Measurements from ENCODE around the gene ASXL1.
"Not testable (repeated sequence)": the region's sequence is repeated elsewhere in the genome, so short reads cannot be mapped to it uniquely, and the experiment has no call there.

DNA sequence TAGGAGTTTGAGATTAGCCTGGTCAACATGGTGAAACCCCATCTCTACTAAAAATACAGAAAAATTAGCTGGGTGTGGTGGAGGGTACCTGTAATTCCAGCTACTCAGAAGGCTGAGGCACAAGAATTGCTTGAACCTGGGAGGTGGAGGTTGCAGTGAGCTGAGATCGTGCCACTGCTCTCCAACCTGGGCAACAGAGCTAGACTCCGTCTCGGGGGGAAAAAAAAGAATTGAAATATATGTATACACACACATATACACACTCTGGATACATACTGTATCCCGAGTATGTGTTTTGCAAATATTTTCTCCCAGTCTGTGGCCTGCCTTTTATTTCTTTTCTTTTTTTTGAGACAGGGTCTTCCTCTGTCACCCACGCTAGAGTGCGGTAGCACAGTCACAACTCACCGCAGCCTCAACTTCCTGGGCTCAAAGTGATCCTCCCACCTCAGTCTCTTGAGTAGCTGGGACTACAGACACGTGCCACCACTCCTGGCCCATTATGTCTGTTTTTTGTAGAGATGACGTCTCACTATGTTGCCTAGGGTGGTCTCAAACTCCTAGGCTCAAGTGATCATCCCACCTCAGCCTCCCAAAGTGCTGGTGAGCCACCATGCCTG lies 49.1 kb downstream of the ASXL1 start:
- TF ChIP-seq, protein P1, sequence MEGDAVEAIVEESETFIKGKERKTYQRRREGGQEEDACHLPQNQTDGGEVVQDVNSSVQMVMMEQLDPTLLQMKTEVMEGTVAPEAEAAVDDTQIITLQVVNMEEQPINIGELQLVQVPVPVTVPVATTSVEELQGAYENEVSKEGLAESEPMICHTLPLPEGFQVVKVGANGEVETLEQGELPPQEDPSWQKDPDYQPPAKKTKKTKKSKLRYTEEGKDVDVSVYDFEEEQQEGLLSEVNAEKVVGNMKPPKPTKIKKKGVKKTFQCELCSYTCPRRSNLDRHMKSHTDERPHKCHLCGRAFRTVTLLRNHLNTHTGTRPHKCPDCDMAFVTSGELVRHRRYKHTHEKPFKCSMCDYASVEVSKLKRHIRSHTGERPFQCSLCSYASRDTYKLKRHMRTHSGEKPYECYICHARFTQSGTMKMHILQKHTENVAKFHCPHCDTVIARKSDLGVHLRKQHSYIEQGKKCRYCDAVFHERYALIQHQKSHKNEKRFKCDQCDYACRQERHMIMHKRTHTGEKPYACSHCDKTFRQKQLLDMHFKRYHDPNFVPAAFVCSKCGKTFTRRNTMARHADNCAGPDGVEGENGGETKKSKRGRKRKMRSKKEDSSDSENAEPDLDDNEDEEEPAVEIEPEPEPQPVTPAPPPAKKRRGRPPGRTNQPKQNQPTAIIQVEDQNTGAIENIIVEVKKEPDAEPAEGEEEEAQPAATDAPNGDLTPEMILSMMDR (IDR thresholded peaks at IDR 0.05), result not testable (repeated sequence)
- not testable (repeated sequence) for TF ChIP-seq POLR2A, POLR2AphosphoS5 (IDR thresholded peaks at IDR 0.05)
